IMR-90 (cell line): ENCODE results near the gene HOXA10. TPM values are rescaled to one million over a fixed set of nuclear protein-coding genes. Genes with fewer than 3 reads are reported as not detected.

Source experiments
- ATAC-seq: fragments of 200-7000 bp; cut with Tn5 transposase; 2 replicates; pipeline ENCODE4 v1.9.1; 2020; ENCODE audit warnings: low read depth, mild to moderate bottlenecking, moderate library complexity
- BruUV-seq: library from RNA; stranded (reverse); fragments of 400-500 nt; replicated peaks from 2 replicates; lab custom pipeline; 2021; lab: Mats Ljungman, UMichigan
- CTCF ChIA-PET: fragments of 300-600 bp; formaldehyde crosslinking; extraction: SDS; loops from one replicate; lab custom pipeline; 2021; ENCODE audit warnings: antibody characterized with exemption; lab: Yijun Ruan, JAX
- POLR2A ChIA-PET: fragments of 300-600 bp; sonication (Branson Sonifier 250); formaldehyde crosslinking; loops from one replicate; lab custom pipeline; 2022; ENCODE audit warnings: antibody characterized with exemption; ENCODE audit not compliant: unreplicated experiment; lab: Charles Lee
- DNase-seq: peaks from one replicate; pipeline ENCODE4 v3.0.0; 2013
- H2AFZ ChIP-seq: replicated peaks from 2 replicates; pipeline ENCODE3; 2013; ENCODE audit warnings: low read length, mild to moderate bottlenecking; ENCODE audit not compliant: poor library complexity
- H2AK5ac ChIP-seq: 2 replicates; pipeline ENCODE4 v1.6.1; 2013; ENCODE audit warnings: low read depth, low read length, inconsistent platforms
- H2AK9ac ChIP-seq: replicated peaks from 2 replicates; pipeline ENCODE3; 2013; ENCODE audit warnings: mild to moderate bottlenecking, low read depth, low read length, moderate library complexity; ENCODE audit not compliant: poor library complexity
- H2BK120ac ChIP-seq: 2 replicates; pipeline ENCODE4 v1.6.1; 2013; ENCODE audit warnings: low read depth, low read length, inconsistent platforms
- H2BK15ac ChIP-seq: 3 replicates; pipeline ENCODE4 v1.6.1; 2013; ENCODE audit warnings: low read depth, low read length, inconsistent platforms
- H2BK20ac ChIP-seq: 2 replicates; pipeline ENCODE4 v1.6.1; 2013; ENCODE audit warnings: low read depth, mild to moderate bottlenecking, inconsistent platforms, low read length, moderate library complexity
- H2BK5ac ChIP-seq: 2 replicates; pipeline ENCODE4 v1.6.1; 2013; ENCODE audit warnings: mild to moderate bottlenecking, low read depth, low read length, inconsistent platforms; ENCODE audit not compliant: poor library complexity, severe bottlenecking
- H3K14ac ChIP-seq: replicated peaks from 2 replicates; pipeline ENCODE4 v1.6.1; 2013; ENCODE audit warnings: low read depth, low read length, inconsistent platforms
- H3K18ac ChIP-seq: 2 replicates; pipeline ENCODE4 v1.6.1; 2013; ENCODE audit warnings: low read depth, low read length, control low read depth
- H3K23ac ChIP-seq: 2 replicates; pipeline ENCODE4 v1.6.1; 2013; ENCODE audit warnings: low read depth, low read length, inconsistent platforms
- H3K27ac ChIP-seq: 2 replicates; pipeline ENCODE4 v1.5.1; 2013; ENCODE audit warnings: mild to moderate bottlenecking, control low read depth, low read length; ENCODE audit not compliant: insufficient read depth
- H3K27me3 ChIP-seq: 2 replicates; pipeline ENCODE4 v1.6.1; 2013; ENCODE audit warnings: low read length; ENCODE audit not compliant: control insufficient read depth, insufficient read depth
- H3K36me3 ChIP-seq: 2 replicates; pipeline ENCODE4 v1.6.1; 2013; ENCODE audit warnings: low read length, mixed read lengths; ENCODE audit not compliant: control insufficient read depth, insufficient read depth
- H3K4ac ChIP-seq: 2 replicates; pipeline ENCODE4 v1.6.1; 2013; ENCODE audit warnings: low read depth, low read length, inconsistent platforms
- H3K4me1 ChIP-seq: 2 replicates; pipeline ENCODE4 v1.6.1; 2013; ENCODE audit warnings: low read length, mixed read lengths; ENCODE audit not compliant: control insufficient read depth, insufficient read depth
- H3K4me2 ChIP-seq: 2 replicates; pipeline ENCODE4 v1.6.1; 2013; ENCODE audit warnings: low read depth, mild to moderate bottlenecking, control low read depth, low read length, moderate library complexity
- H3K4me3 ChIP-seq: 2 replicates; pipeline ENCODE4 v1.5.1; 2013; ENCODE audit warnings: low read depth, mild to moderate bottlenecking, control low read depth, low read length, moderate library complexity; ENCODE audit not compliant: insufficient read depth
- H3K56ac ChIP-seq: 2 replicates; pipeline ENCODE4 v1.6.1; 2013; ENCODE audit warnings: low read length, inconsistent platforms; ENCODE audit not compliant: insufficient read depth; ENCODE audit errors: extremely low read depth
- H3K79me1 ChIP-seq, 2 experiments: 2 replicates each; pipeline ENCODE4 v1.6.1; 2013; ENCODE audit warnings: low read length in 2 of 2, inconsistent platforms in 1 of 2, low read depth in 1 of 2
- H3K9ac ChIP-seq: 2 replicates; pipeline ENCODE4 v1.6.1; 2013; ENCODE audit warnings: low read depth, low read length, control low read depth
- H3K9me1 ChIP-seq: 2 replicates; pipeline ENCODE4 v1.6.1; 2013; ENCODE audit warnings: low read length, inconsistent platforms; ENCODE audit not compliant: insufficient read depth
- H3K9me3 ChIP-seq: 2 replicates; pipeline ENCODE4 v1.6.1; 2013; ENCODE audit warnings: low read length; ENCODE audit not compliant: control insufficient read depth, insufficient read depth
- H4K20me1 ChIP-seq: 2 replicates; pipeline ENCODE4 v1.6.1; 2013; ENCODE audit warnings: low read length, inconsistent platforms; ENCODE audit not compliant: insufficient read depth
- H4K5ac ChIP-seq: 2 replicates; pipeline ENCODE4 v1.6.1; 2013; ENCODE audit warnings: mild to moderate bottlenecking, low read depth, low read length, control low read depth
- H4K8ac ChIP-seq, 2 experiments: 2 replicates each; pipeline ENCODE4 v1.6.1; 2013; ENCODE audit warnings: low read depth in 2 of 2, low read length in 2 of 2, control low read depth in 1 of 2, inconsistent platforms in 1 of 2
- H4K91ac ChIP-seq: 2 replicates; pipeline ENCODE4 v1.6.1; 2013; ENCODE audit warnings: low read depth, low read length, inconsistent platforms; ENCODE audit not compliant: insufficient read depth
- CEBPB ChIP-seq: IDR thresholded peaks from 2 replicates; pipeline ENCODE4 v1.6.1; 2012; ENCODE audit warnings: low read depth, low read length, improper control_type of control experiment
- CHD1 ChIP-seq: IDR thresholded peaks from 2 replicates; pipeline ENCODE4 v1.6.1; 2012; ENCODE audit warnings: low read depth, low read length, improper control_type of control experiment
- FOS ChIP-seq: fragments of 150-350 bp; IDR thresholded peaks from 2 replicates; pipeline ENCODE4 v1.6.1; 2016; ENCODE audit warnings: low read depth, low read length
- MAZ ChIP-seq: IDR thresholded peaks from 2 replicates; pipeline ENCODE4 v1.6.1; 2012; ENCODE audit warnings: low read depth, mild to moderate bottlenecking, low read length, improper control_type of control experiment, moderate library complexity, borderline replicate concordance
- MXI1 ChIP-seq: IDR thresholded peaks from 2 replicates; pipeline ENCODE4 v1.6.1; 2012; ENCODE audit warnings: low read depth, mild to moderate bottlenecking, low read length, moderate library complexity, borderline replicate concordance
- RAD21 ChIP-seq: IDR thresholded peaks from 2 replicates; pipeline ENCODE4 v1.6.1; 2012; ENCODE audit warnings: low read length, improper control_type of control experiment
- WGBS, 2 experiments: methylation state at CpG; one replicate each; pipeline versions ENCODE4 v1.1.5 to v1.1.7; 2013; ENCODE audit warnings: missing lambda C conversion rate in 2 of 2; ENCODE audit not compliant: insufficient read length in 1 of 2; ENCODE audit errors: extremely low coverage in 2 of 2; 5-methylcytosine and 5-hydroxymethylcytosine counted together
- dilution Hi-C: fragments of 300-500 bp; cut with HindIII; formaldehyde crosslinking; loops from one replicate; pipeline ENCODE4 v1.14.3; 2018; ENCODE audit warnings: low sequenced_read_pairs; ENCODE audit not compliant: unreplicated experiment
- in situ Hi-C: fragments of 300-500 bp; cut with MboI; formaldehyde crosslinking; loops from 3 replicates; pipeline ENCODE4 v1.14.3; 2019; ENCODE audit warnings: low sequenced_read_pairs, inconsistent platforms, mixed read lengths
- intact Hi-C: fragments of 100-400 bp; cut with micrococcal nuclease; formaldehyde crosslinking; loops from 2 replicates; pipeline ENCODE4 v1.10.0; 2022
- polyA plus RNA-seq, 3 experiments: library from polyadenylated mRNA; depleted of rRNA; stranded (reverse); fragments of >200 nt; gene quantifications; 2 replicates each; pipeline ENCODE4 v1.2.3, GENCODE V29; 2012; ENCODE audit warnings: low replicate concordance in 1 of 3
- total RNA-seq: library from RNA; depleted of rRNA; stranded (reverse); fragments of >200 nt; gene quantifications from 2 replicates; pipeline ENCODE4 v1.2.3, GENCODE V29; 2012

HOXA10 gene
- total and polyA plus RNA-seq, 2 of the 4 experiments (the other 2 are of a cell fraction): 0.10 to 0.18 TPM

GRCh38 chr7:27168265-27168947 is 5.7 kb downstream of the HOXA10 start (continued):
- no peak for TF ChIP-seq MXI1
- TF ChIP-seq FOS: no peak
- TF ChIP-seq CHD1: no peak
- no peak for TF ChIP-seq RAD21
- no peak for TF ChIP-seq MAZ

- CTCF ChIA-PET: interaction anchor here (0.6 to 0.7 kb wide), 3 partner anchors 11 to 486 kb away, joined by 3 to 4 read pairs (median 3); no protein-coding TSS in a partner anchor
- H3K9ac ChIP-seq: no peak overlapping the region
These were observed 6.2 kb downstream of the HOXA10 start for GRCh38 chr7:27167916-27168264.

More at GRCh38 chr7:27167916-27168264, 6.2 kb downstream of the HOXA10 start:
- H3K9me1 ChIP-seq: no peaks in the 10 kb centered on the region
- H3K4ac ChIP-seq: no peak overlapping the region
- H2BK5ac ChIP-seq: no peak overlapping the region
- no peak overlapping the region for H3K23ac ChIP-seq
- H2BK20ac ChIP-seq: no peak overlapping the region
- H3K4me1 ChIP-seq: no peaks in the 10 kb centered on the region
- 60% methylated on average over 1 of the region's 4 CpGs; no CpG with 5 or more reads in 1 of the 2 experiments for WGBS, 2 experiments
- no peak for TF ChIP-seq CEBPB
- intact Hi-C loops (loop anchor here (10.0 kb wide), 1 partner anchor 1913 kb away; no protein-coding TSS in a partner anchor), in situ Hi-C loops (no loop called here), dilution Hi-C loops (no loop called here)
- H4K20me1 ChIP-seq: peaks cover 13% of the 10 kb centered on the region; the same call in 1 of the 2 replicates
- no peak overlapping the region for H3K4me2 ChIP-seq
- no peak overlapping the region for H2BK15ac ChIP-seq
- H3K27ac ChIP-seq: no peak overlapping the region
- H2AK9ac ChIP-seq: no peak overlapping the region
- H4K5ac ChIP-seq: no peak overlapping the region
- no peak overlapping the region for H3K56ac ChIP-seq
- no peak overlapping the region for H2BK120ac ChIP-seq
- peaks cover 91% of the 10 kb centered on the region for H3K27me3 ChIP-seq
- no peaks in the 10 kb centered on the region for H3K79me1 ChIP-seq
- DNase-seq: no peak
- H3K4me3 ChIP-seq: no peak overlapping the region
- BruUV-seq: no TSS peak
- no peak overlapping the region for H4K8ac ChIP-seq
- no peak overlapping the region for H2AK5ac ChIP-seq
- H3K14ac ChIP-seq: no peak overlapping the region
- ATAC-seq: no peak
- POLR2A ChIA-PET: no interaction called here
- H3K18ac ChIP-seq: no peak overlapping the region
- no peaks in the 10 kb centered on the region for H3K36me3 ChIP-seq
- H2AFZ ChIP-seq: no peak overlapping the region
- H3K9me3 ChIP-seq: peaks cover 27% of the 10 kb centered on the region
- no peak overlapping the region for H4K91ac ChIP-seq
